Keratinocyte (primary cell): ENCODE results near the gene COQ9. TPM values are rescaled to one million over a fixed set of nuclear protein-coding genes. Genes with fewer than 3 reads are reported as not detected.
A peak's percentile ranks its signal among the peaks of the same experiment; 100 is the strongest.

Experiments
- DNase-seq: peaks from one replicate; pipeline ENCODE4 v3.0.0-alpha.2; 2011; ENCODE audit warnings: low read depth, missing footprints, low spot score
- FAIRE-seq: peaks from 2 replicates; lab custom pipeline; 2011; peaks lifted over from hg19 to GRCh38; lab: Jason Lieb, UNC
- H2AFZ ChIP-seq: 2 replicates; pipeline ENCODE4 v1.6.0; 2012; ENCODE audit warnings: low read length, control low read depth, inconsistent platforms; ENCODE audit not compliant: control insufficient read depth
- H3K27ac ChIP-seq: 2 replicates; pipeline ENCODE4 v1.5.1; 2011; ENCODE audit warnings: low read length; ENCODE audit not compliant: control insufficient read depth, insufficient read depth
- H3K27me3 ChIP-seq: 3 replicates; pipeline ENCODE4 v1.6.0; 2011; ENCODE audit warnings: low read length; ENCODE audit not compliant: control insufficient read depth, insufficient read depth; ENCODE audit errors: extremely low read depth
- H3K36me3 ChIP-seq, 2 experiments: 2 replicates in 1 of 2; 3 replicates in 1 of 2; pipeline ENCODE4 v1.5.1; 2011; ENCODE audit warnings: low read length in 2 of 2, mild to moderate bottlenecking in 1 of 2; ENCODE audit not compliant: control insufficient read depth in 2 of 2, insufficient read depth in 2 of 2; ENCODE audit errors: extremely low read depth in 1 of 2
- H3K4me1 ChIP-seq: 3 replicates; pipeline ENCODE4 v1.5.1; 2011; ENCODE audit warnings: low read length; ENCODE audit not compliant: control insufficient read depth, insufficient read depth; ENCODE audit errors: extremely low read depth
- H3K4me2 ChIP-seq: 3 replicates; pipeline ENCODE4 v1.6.0; 2011; ENCODE audit warnings: low read depth, low read length; ENCODE audit not compliant: control insufficient read depth, insufficient read depth; ENCODE audit errors: extremely low read depth
- H3K4me3 ChIP-seq, 3 experiments: fragments of 200-600 bp in 1 of 3; sonication (generic) in 1 of 3; 2 replicates in 2 of 3; 3 replicates in 1 of 3; pipeline ENCODE4 v1.5.1; 2011 to 2016; ENCODE audit warnings: low read length in 3 of 3, mild to moderate bottlenecking in 3 of 3, control low read depth in 2 of 3, inconsistent platforms in 1 of 3, low read depth in 1 of 3, mixed read lengths in 1 of 3, mixed run types in 1 of 3, moderate library complexity in 1 of 3; ENCODE audit not compliant: control insufficient read depth in 2 of 3, insufficient read depth in 2 of 3; ENCODE audit errors: extremely low read depth in 1 of 3
- H3K79me2 ChIP-seq: 2 replicates; pipeline ENCODE4 v1.6.0; 2012; ENCODE audit warnings: low read length; ENCODE audit not compliant: control insufficient read depth, insufficient read depth
- H3K9ac ChIP-seq: 3 replicates; pipeline ENCODE4 v1.6.0; 2011; ENCODE audit warnings: low read length; ENCODE audit not compliant: control insufficient read depth, insufficient read depth; ENCODE audit errors: extremely low read depth
- H3K9me1 ChIP-seq: 3 replicates; pipeline ENCODE4 v1.6.0; 2011; ENCODE audit warnings: low read length; ENCODE audit not compliant: control insufficient read depth, insufficient read depth; ENCODE audit errors: extremely low read depth
- H3K9me3 ChIP-seq: 2 replicates; pipeline ENCODE4 v1.5.1; 2012; ENCODE audit warnings: low read depth, low read length; ENCODE audit not compliant: control insufficient read depth
- H4K20me1 ChIP-seq: 3 replicates; pipeline ENCODE4 v1.6.0; 2011; ENCODE audit warnings: low read length; ENCODE audit not compliant: control insufficient read depth, insufficient read depth; ENCODE audit errors: extremely low read depth
- CTCF ChIP-seq, 3 experiments: IDR thresholded peaks in 1 of 3; conservative IDR thresholded peaks in 1 of 3; optimal IDR thresholded peaks in 1 of 3; 2 replicates in 2 of 3; 3 replicates in 1 of 3; pipeline versions ENCODE3 to v1.5.1; 2011; ENCODE audit warnings: low read length in 3 of 3, mild to moderate bottlenecking in 3 of 3, moderate library complexity in 2 of 3, control low read depth in 1 of 3, inconsistent platforms in 1 of 3; ENCODE audit not compliant: insufficient read depth in 2 of 3; ENCODE audit errors: extremely low read depth in 1 of 3
- EZH2 ChIP-seq: IDR thresholded peaks from one replicate; pipeline ENCODE4 v1.6.1; 2012; ENCODE audit warnings: inconsistent platforms, mild to moderate bottlenecking, low read length, moderate library complexity
- dilution Hi-C: fragments of 300-500 bp; cut with MboI; formaldehyde crosslinking; loops from one replicate; pipeline ENCODE4 v1.7.0; 2020; ENCODE audit warnings: low sequenced_read_pairs; ENCODE audit not compliant: extremely low pct_ligation_motif_present
- polyA plus RNA-seq, 5 experiments: library from polyadenylated mRNA; depleted of rRNA in 3 of 5; stranded (reverse) in 3 of 5; stranded (forward) in 1 of 5; unstranded in 1 of 5; fragments of >200 nt; gene quantifications; 1 replicate in 1 of 5; 2 replicates in 3 of 5; 3 replicates in 1 of 5; pipeline versions ENCODE4 v1.2.1 to v1.2.3, GENCODE V29; 2011 to 2012; ENCODE audit warnings: missing spikeins in 2 of 5, low read depth in 1 of 5, low replicate concordance in 1 of 5

COQ9 gene
- polyA plus RNA-seq, 1 donor (not counting 4 experiments of a cell fraction or from before 2014, with no cell fraction given), result 62.8 TPM

- H3K9ac ChIP-seq, result no peak overlapping the region
- no peaks in the 10 kb centered on the region for H3K9me3 ChIP-seq
- no peak overlapping the region for H3K4me2 ChIP-seq
- peaks cover 44 to 46% of the 10 kb centered on the region in 2 experiments for H3K36me3 ChIP-seq
- H3K27ac ChIP-seq, result no peak overlapping the region
- no peak for DNase-seq
- no peaks in the 10 kb centered on the region for H3K79me2 ChIP-seq
- H3K4me3 ChIP-seq, result no peak overlapping the region
- TF ChIP-seq EZH2, result no peak
- dilution Hi-C loops, result no loop called here
- H3K4me1 ChIP-seq, result no peaks in the 10 kb centered on the region
- H3K9me1 ChIP-seq, result no peaks in the 10 kb centered on the region
- no peaks in the 10 kb centered on the region for H4K20me1 ChIP-seq
- H3K27me3 ChIP-seq, result no peaks in the 10 kb centered on the region
- no peak overlapping the region for H2AFZ ChIP-seq
- no peak for FAIRE-seq
Observed at GRCh38 chr16:57432505-57432904, 14.8 kb upstream of the COQ9 start.

GRCh38 chr16:57432989-57433388 is 14.3 kb upstream of the COQ9 start:
- TF ChIP-seq CTCF (optimal IDR thresholded peaks at IDR 0.05 in 1 of 3, IDR thresholded peaks at IDR 0.05 in 1 of 3, conservative IDR thresholded peaks at IDR 0.05 in 1 of 3; ENCODE audit: extremely low read depth in 1 of 3, insufficient read depth in 2 of 3, low read length in 3 of 3) (no peak), EZH2 (no peak)
- H3K36me3 ChIP-seq, result peaks cover 44% of the 10 kb centered on the region in 2 experiments

GRCh38 chr16:57434003-57434402 is 13.3 kb upstream of the COQ9 start:
- no peaks in the 10 kb centered on the region for H3K9me1 ChIP-seq
- DNase-seq, result no peak
- no peak overlapping the region for H3K4me2 ChIP-seq
- no peak overlapping the region for H3K9ac ChIP-seq
- dilution Hi-C loops, result no loop called here
- H3K27ac ChIP-seq, result no peak overlapping the region
- no peaks in the 10 kb centered on the region for H3K9me3 ChIP-seq
- no peaks in the 10 kb centered on the region for H3K4me1 ChIP-seq
- no peaks in the 10 kb centered on the region for H4K20me1 ChIP-seq
- TF ChIP-seq CTCF (optimal IDR thresholded peaks at IDR 0.05 in 1 of 3, IDR thresholded peaks at IDR 0.05 in 1 of 3, conservative IDR thresholded peaks at IDR 0.05 in 1 of 3; ENCODE audit: extremely low read depth in 1 of 3, insufficient read depth in 2 of 3, low read length in 3 of 3) (no peak), EZH2 (no peak)
- H3K27me3 ChIP-seq, result no peaks in the 10 kb centered on the region
- H3K4me3 ChIP-seq, result no peak overlapping the region
- FAIRE-seq, result peak; percentile 41
- H3K36me3 ChIP-seq, result peaks cover 37 to 39% of the 10 kb centered on the region in 2 experiments
- no peak overlapping the region for H2AFZ ChIP-seq
- H3K79me2 ChIP-seq, result no peaks in the 10 kb centered on the region

More at GRCh38 chr16:57432989-57433388, 14.3 kb upstream of the COQ9 start:
- Histone ChIP-seq H3K27ac (no peak overlapping the region), H3K79me2 (no peaks in the 10 kb centered on the region), H3K4me2 (no peak overlapping the region), H4K20me1 (no peaks in the 10 kb centered on the region), H3K9me1 (no peaks in the 10 kb centered on the region), H3K9me3 (no peaks in the 10 kb centered on the region), H2AFZ (no peak overlapping the region), H3K9ac (no peak overlapping the region), H3K27me3 (no peaks in the 10 kb centered on the region), H3K4me3 (no peak overlapping the region), H3K4me1 (no peaks in the 10 kb centered on the region)
- no peak for FAIRE-seq
- DNase-seq, result no peak
- dilution Hi-C loops, result no loop called here
